Measurements from ENCODE around the gene SRSF6. TPM values are rescaled to one million over a fixed set of nuclear protein-coding genes. Genes with fewer than 3 reads are reported as not detected.

The SRSF6 gene
- polyA plus RNA-seq, result 217 and 225 TPM in 2 replicates
- polyA minus RNA-seq, result 84.2 and 96.2 TPM in 2 replicates

GRCh38 chr20:43457640-43458421, at the start of gene SRSF6:
Gene SRSF6, plus strand, starts transcription at chr20:43457896. Its CDS starts 138 bp downstream, at chr20:43458034.
- H3K9me3 ChIP-seq (ENCODE audit: low read length), result no peaks in the 10 kb centered on the region
- peak within 1 kb of the TSS; percentile 81 for H3K4me3 ChIP-seq (ENCODE audit: low read length)
- peak within 1 kb of the TSS; percentile 97 for H3K4me2 ChIP-seq (ENCODE audit: low read length)
- H3K9me2 ChIP-seq (ENCODE audit: insufficient read depth, low read length), result no peaks in the 10 kb centered on the region
- H4K20me1 ChIP-seq (ENCODE audit: insufficient read depth), result peaks cover 15% of the 10 kb centered on the region
- H2AFZ ChIP-seq (ENCODE audit: low read depth, low read length), result peak within 1 kb of the TSS; percentile 88
- H3K9ac ChIP-seq (ENCODE audit: low read length), result peak within 1 kb of the TSS; percentile 100
- no peaks in the 10 kb centered on the region for H3F3A ChIP-seq (ENCODE audit: insufficient read depth, low read length, poor library complexity, severe bottlenecking)
- peak within 1 kb of the TSS; percentile 100 for H3K27ac ChIP-seq (ENCODE audit: low read length)
- peak; percentile 74 for TF ChIP-seq REST (IDR thresholded peaks at IDR 0.05; ENCODE audit: borderline replicate concordance)
- TF ChIP-seq EP300 (conservative IDR thresholded peaks at IDR 0.05; ENCODE audit: poor library complexity, severe bottlenecking), result no peak
- TF ChIP-seq MXI1 (conservative IDR thresholded peaks at IDR 0.05; ENCODE audit: poor library complexity, severe bottlenecking), result peak; percentile 87
- no peak for TF ChIP-seq EZH2 (IDR thresholded peaks at IDR 0.05; ENCODE audit: borderline replicate concordance, insufficient read depth, low read length, poor library complexity, severe bottlenecking)
- TF ChIP-seq SMC3 (conservative IDR thresholded peaks at IDR 0.05; ENCODE audit: poor library complexity), result peak; percentile 53
- TF ChIP-seq POLR2AphosphoS5 (IDR thresholded peaks at IDR 0.05), result peak; percentile 99
- TF ChIP-seq CTCF (IDR thresholded peaks at IDR 0.05; ENCODE audit: poor library complexity, severe bottlenecking), result peak; percentile 20
- no peak for TF ChIP-seq RAD21 (conservative IDR thresholded peaks at IDR 0.05)
- peak; percentile 73 for TF ChIP-seq TAF1 (IDR thresholded peaks at IDR 0.05; ENCODE audit: low read depth)
- peaks cover 35% of the 10 kb centered on the region for H3K79me2 ChIP-seq (replicated peaks; ENCODE audit: insufficient read depth, low read length)
- no peaks in the 10 kb centered on the region for H3K27me3 ChIP-seq (ENCODE audit: insufficient read depth, low read depth, low read length)
- H3K36me3 ChIP-seq (ENCODE audit: insufficient read depth, low read length), result peaks cover 22% of the 10 kb centered on the region

- Histone ChIP-seq H3K9me3 (ENCODE audit: low read length) (no peaks in the 10 kb centered on the region), H3K27ac (ENCODE audit: low read length) (no peak overlapping the region), H3K79me2 (replicated peaks; ENCODE audit: insufficient read depth, low read length) (no peaks in the 10 kb centered on the region), H3K9me2 (ENCODE audit: insufficient read depth, low read length) (no peaks in the 10 kb centered on the region), H2AFZ (ENCODE audit: low read depth, low read length) (no peak overlapping the region), H3K9ac (ENCODE audit: low read length) (no peak overlapping the region), H3K36me3 (ENCODE audit: insufficient read depth, low read length) (no peaks in the 10 kb centered on the region), H3K4me2 (ENCODE audit: low read length) (no peak overlapping the region), H4K20me1 (ENCODE audit: insufficient read depth) (no peaks in the 10 kb centered on the region), H3F3A (ENCODE audit: insufficient read depth, low read length, poor library complexity, severe bottlenecking) (no peaks in the 10 kb centered on the region), H3K27me3 (ENCODE audit: insufficient read depth, low read depth, low read length) (no peaks in the 10 kb centered on the region), H3K4me3 (ENCODE audit: low read length) (no peak overlapping the region)
- peak; percentile 85 for TF ChIP-seq CTCF (IDR thresholded peaks at IDR 0.05; ENCODE audit: poor library complexity, severe bottlenecking)
- TF ChIP-seq TAF1 (IDR thresholded peaks at IDR 0.05; ENCODE audit: low read depth), result no peak
- TF ChIP-seq SMC3 (conservative IDR thresholded peaks at IDR 0.05; ENCODE audit: poor library complexity), result peak; percentile 87
- no peak for TF ChIP-seq POLR2AphosphoS5 (IDR thresholded peaks at IDR 0.05)
- TF ChIP-seq RAD21 (conservative IDR thresholded peaks at IDR 0.05), result peak; percentile 90
Measured at GRCh38 chr20:43408848-43409576, 48.7 kb upstream of the SRSF6 start.
